ENCODE data around the gene ANK2. TPM values are rescaled to one million over a fixed set of nuclear protein-coding genes. Genes with fewer than 3 reads are reported as not detected.

ANK2 gene
- total and polyA plus RNA-seq, 2 experiments from 2014 or later: 7.7 to 40.4 TPM

DNA sequence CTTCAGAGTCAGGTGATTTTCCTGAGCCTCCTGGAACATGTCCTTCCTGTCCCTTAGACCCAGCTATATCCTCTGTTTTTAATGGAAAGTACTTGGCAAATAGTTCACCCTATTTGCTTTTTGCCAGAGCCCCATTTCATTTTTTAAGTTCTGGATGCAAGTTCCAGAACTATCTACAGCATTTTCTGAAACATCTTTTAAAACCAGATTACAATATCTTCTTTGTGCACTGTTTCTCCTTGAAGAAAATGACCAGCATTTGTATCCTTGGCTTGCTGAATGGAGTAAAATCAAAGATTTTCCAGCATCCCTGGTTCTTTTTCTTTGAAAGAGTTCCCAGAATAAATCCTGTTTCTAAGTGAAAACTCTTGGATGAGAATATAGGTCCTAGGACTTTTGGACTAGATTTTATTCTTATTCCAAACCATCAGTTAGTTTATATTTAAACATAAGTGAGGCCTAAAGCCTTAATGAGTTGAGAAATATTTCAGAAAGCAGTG, 224.3 kb downstream of the ANK2 start:
- ATAC-seq (no peak), DNase-seq (ENCODE audit: low spot score) (no peak)
- Histone ChIP-seq H3K4me3 (no peak overlapping the region), H4K20me1 (replicated peaks; ENCODE audit: insufficient read depth) (no peaks in the 10 kb centered on the region), H2AFZ (no peak overlapping the region), H3K36me3 (ENCODE audit: insufficient read depth) (no peaks in the 10 kb centered on the region), H3K27me3 (ENCODE audit: insufficient read depth) (no peaks in the 10 kb centered on the region), H3K4me1 (ENCODE audit: insufficient read depth) (peaks cover 32% of the 10 kb centered on the region), H3K4me2 (no peak overlapping the region), H3K27ac (ENCODE audit: low read depth) (no peak overlapping the region; the same call in 1 of the 2 replicates), H3K9me2 (ENCODE audit: insufficient read depth) (no peaks in the 10 kb centered on the region), H3F3A (replicated peaks; ENCODE audit: low read depth) (no peaks in the 10 kb centered on the region), H3K79me2 (replicated peaks; ENCODE audit: insufficient read depth) (no peaks in the 10 kb centered on the region)
- no peak overlapping the region for H3K4me3 Mint-ChIP-seq
- TF ChIP-seq JUNB (IDR thresholded peaks at IDR 0.05; ENCODE audit: unreplicated experiment): no peak
- H3K36me3 Mint-ChIP-seq (ENCODE audit: low read depth): peaks cover 10% of the 10 kb centered on the region
- peaks cover 2% of the 10 kb centered on the region; the same call in 2 of the 3 replicates for H3K9me3 Mint-ChIP-seq
- H3K4me1 Mint-ChIP-seq: peaks cover 41% of the 10 kb centered on the region
- H3K27me3 Mint-ChIP-seq (ENCODE audit: insufficient read depth, low read depth, poor library complexity): peaks cover 4% of the 10 kb centered on the region
- peak overlapping the region; percentile 30; the same call in 1 of the 2 replicates for H3K27ac Mint-ChIP-seq

DNA sequence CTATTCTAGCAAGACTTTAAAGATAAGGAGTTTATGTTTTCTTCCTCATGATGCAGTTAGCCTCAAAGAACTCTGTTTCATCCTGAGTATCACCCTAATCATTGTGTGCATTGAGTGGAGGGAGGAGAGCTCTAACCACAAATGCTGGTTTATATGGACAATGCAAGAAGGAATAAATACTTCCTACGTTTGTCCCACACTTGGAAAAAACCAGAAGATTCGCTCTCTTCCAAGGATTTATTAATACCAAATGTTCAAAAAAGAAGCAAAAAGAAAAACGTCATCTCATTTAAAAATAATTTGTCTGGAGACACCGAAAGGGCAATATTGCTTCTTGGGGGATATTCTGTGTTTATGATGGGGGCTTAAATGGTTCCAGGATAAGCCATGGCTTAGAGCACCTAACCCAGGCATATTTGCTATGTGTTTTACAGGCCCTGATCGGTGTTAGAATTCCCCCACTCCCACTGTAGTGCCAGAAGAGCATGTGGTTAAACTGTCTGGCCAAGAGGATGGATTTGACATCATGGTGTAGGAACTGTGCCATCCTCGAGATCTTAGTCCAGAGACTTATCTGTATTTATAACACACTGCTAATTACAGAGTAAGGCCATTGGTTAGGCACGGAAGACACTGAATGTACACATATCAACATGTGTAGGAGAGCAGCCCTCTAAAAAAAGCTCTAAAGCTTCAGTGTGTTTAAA, 227.2 kb downstream of the ANK2 start:
- no peak for TF ChIP-seq NANOG (IDR thresholded peaks at IDR 0.05; ENCODE audit: borderline replicate concordance)
- TF ChIP-seq CREB1 (CRISPR knock-in tag; IDR thresholded peaks at IDR 0.05; ENCODE audit: low read depth): no peak
- TF ChIP-seq, protein P1, sequence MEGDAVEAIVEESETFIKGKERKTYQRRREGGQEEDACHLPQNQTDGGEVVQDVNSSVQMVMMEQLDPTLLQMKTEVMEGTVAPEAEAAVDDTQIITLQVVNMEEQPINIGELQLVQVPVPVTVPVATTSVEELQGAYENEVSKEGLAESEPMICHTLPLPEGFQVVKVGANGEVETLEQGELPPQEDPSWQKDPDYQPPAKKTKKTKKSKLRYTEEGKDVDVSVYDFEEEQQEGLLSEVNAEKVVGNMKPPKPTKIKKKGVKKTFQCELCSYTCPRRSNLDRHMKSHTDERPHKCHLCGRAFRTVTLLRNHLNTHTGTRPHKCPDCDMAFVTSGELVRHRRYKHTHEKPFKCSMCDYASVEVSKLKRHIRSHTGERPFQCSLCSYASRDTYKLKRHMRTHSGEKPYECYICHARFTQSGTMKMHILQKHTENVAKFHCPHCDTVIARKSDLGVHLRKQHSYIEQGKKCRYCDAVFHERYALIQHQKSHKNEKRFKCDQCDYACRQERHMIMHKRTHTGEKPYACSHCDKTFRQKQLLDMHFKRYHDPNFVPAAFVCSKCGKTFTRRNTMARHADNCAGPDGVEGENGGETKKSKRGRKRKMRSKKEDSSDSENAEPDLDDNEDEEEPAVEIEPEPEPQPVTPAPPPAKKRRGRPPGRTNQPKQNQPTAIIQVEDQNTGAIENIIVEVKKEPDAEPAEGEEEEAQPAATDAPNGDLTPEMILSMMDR (conservative IDR thresholded peaks at IDR 0.05; ENCODE audit: low read depth in 2 of 2): no peak
- TF ChIP-seq EZH2 (IDR thresholded peaks at IDR 0.05; ENCODE audit: low read depth, unreplicated experiment): no peak
- TF ChIP-seq JUNB (IDR thresholded peaks at IDR 0.05; ENCODE audit: unreplicated experiment): no peak
- TF ChIP-seq, protein P2, sequence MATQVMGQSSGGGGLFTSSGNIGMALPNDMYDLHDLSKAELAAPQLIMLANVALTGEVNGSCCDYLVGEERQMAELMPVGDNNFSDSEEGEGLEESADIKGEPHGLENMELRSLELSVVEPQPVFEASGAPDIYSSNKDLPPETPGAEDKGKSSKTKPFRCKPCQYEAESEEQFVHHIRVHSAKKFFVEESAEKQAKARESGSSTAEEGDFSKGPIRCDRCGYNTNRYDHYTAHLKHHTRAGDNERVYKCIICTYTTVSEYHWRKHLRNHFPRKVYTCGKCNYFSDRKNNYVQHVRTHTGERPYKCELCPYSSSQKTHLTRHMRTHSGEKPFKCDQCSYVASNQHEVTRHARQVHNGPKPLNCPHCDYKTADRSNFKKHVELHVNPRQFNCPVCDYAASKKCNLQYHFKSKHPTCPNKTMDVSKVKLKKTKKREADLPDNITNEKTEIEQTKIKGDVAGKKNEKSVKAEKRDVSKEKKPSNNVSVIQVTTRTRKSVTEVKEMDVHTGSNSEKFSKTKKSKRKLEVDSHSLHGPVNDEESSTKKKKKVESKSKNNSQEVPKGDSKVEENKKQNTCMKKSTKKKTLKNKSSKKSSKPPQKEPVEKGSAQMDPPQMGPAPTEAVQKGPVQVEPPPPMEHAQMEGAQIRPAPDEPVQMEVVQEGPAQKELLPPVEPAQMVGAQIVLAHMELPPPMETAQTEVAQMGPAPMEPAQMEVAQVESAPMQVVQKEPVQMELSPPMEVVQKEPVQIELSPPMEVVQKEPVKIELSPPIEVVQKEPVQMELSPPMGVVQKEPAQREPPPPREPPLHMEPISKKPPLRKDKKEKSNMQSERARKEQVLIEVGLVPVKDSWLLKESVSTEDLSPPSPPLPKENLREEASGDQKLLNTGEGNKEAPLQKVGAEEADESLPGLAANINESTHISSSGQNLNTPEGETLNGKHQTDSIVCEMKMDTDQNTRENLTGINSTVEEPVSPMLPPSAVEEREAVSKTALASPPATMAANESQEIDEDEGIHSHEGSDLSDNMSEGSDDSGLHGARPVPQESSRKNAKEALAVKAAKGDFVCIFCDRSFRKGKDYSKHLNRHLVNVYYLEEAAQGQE (IDR thresholded peaks at IDR 0.05; ENCODE audit: unreplicated experiment): no peak
- H3K36me3 Mint-ChIP-seq (ENCODE audit: low read depth): no peaks in the 10 kb centered on the region
- H2AFZ ChIP-seq: no peak overlapping the region
- no peaks in the 10 kb centered on the region for H3K79me2 ChIP-seq (replicated peaks; ENCODE audit: insufficient read depth)
- DNase-seq (ENCODE audit: low spot score) (no peak), ATAC-seq (no peak)
- no peaks in the 10 kb centered on the region for H3K9me3 Mint-ChIP-seq
- no peaks in the 10 kb centered on the region for H3F3A ChIP-seq (replicated peaks; ENCODE audit: low read depth)
- no peaks in the 10 kb centered on the region; the same call in 1 of the 2 replicates for H3K9me2 ChIP-seq (ENCODE audit: insufficient read depth)
- H3K36me3 ChIP-seq (ENCODE audit: insufficient read depth): no peaks in the 10 kb centered on the region
- no peaks in the 10 kb centered on the region for H4K20me1 ChIP-seq (replicated peaks; ENCODE audit: insufficient read depth)
- peak overlapping the region; percentile 80 for H3K27ac Mint-ChIP-seq
- no peak overlapping the region for H3K27ac ChIP-seq (ENCODE audit: low read depth)
- peaks cover 10% of the 10 kb centered on the region for H3K4me1 ChIP-seq (ENCODE audit: insufficient read depth)
- no peaks in the 10 kb centered on the region for H3K27me3 Mint-ChIP-seq (ENCODE audit: insufficient read depth, low read depth, poor library complexity)
- no peak overlapping the region for H3K4me2 ChIP-seq
- no peak overlapping the region for H3K4me3 Mint-ChIP-seq
- no peak overlapping the region for H3K4me3 ChIP-seq
- no peaks in the 10 kb centered on the region for H3K27me3 ChIP-seq (ENCODE audit: insufficient read depth)
- H3K4me1 Mint-ChIP-seq: peaks cover 13% of the 10 kb centered on the region; the same call in 2 of the 3 replicates
